ENCODE results near the gene RBL2. TPM values are rescaled to one million over a fixed set of nuclear protein-coding genes. Genes with fewer than 3 reads are reported as not detected.
A peak's percentile ranks its signal among the peaks of the same experiment; 100 is the strongest.

Gene RBL2
- total RNA-seq, 1 donor from 2014 or later, result 64.3 TPM

DNA sequence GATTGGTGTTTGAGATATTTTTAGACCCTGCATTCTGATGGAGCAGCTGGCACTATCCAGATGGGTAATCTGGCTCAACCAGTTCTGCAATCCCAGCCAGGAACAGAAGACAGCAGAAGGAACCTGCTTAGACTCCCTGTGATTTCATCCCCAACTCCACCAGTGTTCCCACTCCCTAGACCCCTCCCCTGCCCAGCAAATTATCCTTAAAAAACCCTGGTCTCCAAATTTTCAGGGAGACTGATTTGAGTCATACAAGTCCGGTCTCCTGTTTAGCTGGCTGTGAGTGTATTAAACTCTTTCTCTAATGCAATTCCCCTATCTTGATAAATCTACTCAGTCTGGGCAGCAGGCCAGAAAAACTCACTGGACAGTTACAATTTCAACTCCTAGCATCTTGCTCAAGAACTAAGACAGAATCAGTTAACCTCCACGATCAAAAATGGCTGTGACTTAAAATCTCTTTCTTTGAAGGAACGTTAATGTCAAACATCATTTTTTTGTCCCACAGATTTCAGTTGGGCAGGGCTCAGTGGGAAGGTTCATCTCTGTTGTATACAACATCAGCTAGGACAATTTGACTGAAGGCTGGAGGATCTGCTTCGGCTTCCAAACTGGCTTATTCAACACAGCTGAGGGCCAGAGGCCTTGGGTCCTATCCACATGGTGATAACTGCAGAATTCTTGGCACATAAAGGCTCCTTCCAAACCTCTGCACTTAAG is 4.9 kb upstream of the RBL2 start:
- H3K36me3 ChIP-seq, result no peaks in the 10 kb centered on the region
- TF ChIP-seq, protein P1, sequence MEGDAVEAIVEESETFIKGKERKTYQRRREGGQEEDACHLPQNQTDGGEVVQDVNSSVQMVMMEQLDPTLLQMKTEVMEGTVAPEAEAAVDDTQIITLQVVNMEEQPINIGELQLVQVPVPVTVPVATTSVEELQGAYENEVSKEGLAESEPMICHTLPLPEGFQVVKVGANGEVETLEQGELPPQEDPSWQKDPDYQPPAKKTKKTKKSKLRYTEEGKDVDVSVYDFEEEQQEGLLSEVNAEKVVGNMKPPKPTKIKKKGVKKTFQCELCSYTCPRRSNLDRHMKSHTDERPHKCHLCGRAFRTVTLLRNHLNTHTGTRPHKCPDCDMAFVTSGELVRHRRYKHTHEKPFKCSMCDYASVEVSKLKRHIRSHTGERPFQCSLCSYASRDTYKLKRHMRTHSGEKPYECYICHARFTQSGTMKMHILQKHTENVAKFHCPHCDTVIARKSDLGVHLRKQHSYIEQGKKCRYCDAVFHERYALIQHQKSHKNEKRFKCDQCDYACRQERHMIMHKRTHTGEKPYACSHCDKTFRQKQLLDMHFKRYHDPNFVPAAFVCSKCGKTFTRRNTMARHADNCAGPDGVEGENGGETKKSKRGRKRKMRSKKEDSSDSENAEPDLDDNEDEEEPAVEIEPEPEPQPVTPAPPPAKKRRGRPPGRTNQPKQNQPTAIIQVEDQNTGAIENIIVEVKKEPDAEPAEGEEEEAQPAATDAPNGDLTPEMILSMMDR (IDR thresholded peaks at IDR 0.05), result no peak
- intact Hi-C loops (cut with DNase I), result no loop called here
- no peaks in the 10 kb centered on the region for H3K4me1 ChIP-seq
- no peak overlapping the region for H3K27ac ChIP-seq
- H3K9me3 ChIP-seq, result no peaks in the 10 kb centered on the region
- H3K4me3 ChIP-seq, result no peak overlapping the region
- no peak for DNase-seq (ENCODE audit: low spot score in 2 of 2)
- H3K27me3 ChIP-seq, result no peaks in the 10 kb centered on the region

DNA sequence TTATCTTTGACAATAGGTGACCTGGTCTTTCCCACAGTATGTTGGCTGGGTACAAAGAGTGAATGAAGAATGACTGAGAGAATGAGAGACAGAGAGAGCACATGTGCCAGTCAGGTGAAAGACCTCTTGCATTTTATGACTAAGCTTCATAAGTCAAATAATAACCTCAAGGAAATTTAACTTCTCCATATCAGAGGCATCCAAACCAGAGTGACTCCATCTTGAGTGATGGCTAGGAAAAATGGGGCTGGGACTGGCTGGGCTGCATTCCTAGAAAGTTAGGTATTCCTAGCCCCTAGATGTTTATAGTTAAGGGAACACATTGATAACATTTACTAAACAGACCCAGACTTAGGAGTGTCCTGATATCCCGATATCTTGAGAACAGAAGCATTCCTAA is 3.9 kb upstream of the RBL2 start:
- H3K36me3 ChIP-seq, result no peaks in the 10 kb centered on the region
- intact Hi-C loops (cut with DNase I), result loop anchor here (5.0 to 10.0 kb wide), 4 partner anchors 272 to 1494 kb away; partner anchors contain the start of genes FTO and RPGRIP1L
- no peak overlapping the region for H3K4me3 ChIP-seq
- no peak for DNase-seq (ENCODE audit: low spot score in 2 of 2)
- no peak overlapping the region for H3K27ac ChIP-seq
- TF ChIP-seq, protein P1 (IDR thresholded peaks at IDR 0.05), result no peak
- no peaks in the 10 kb centered on the region for H3K9me3 ChIP-seq
- H3K4me1 ChIP-seq, result no peaks in the 10 kb centered on the region
- no peaks in the 10 kb centered on the region for H3K27me3 ChIP-seq

DNA sequence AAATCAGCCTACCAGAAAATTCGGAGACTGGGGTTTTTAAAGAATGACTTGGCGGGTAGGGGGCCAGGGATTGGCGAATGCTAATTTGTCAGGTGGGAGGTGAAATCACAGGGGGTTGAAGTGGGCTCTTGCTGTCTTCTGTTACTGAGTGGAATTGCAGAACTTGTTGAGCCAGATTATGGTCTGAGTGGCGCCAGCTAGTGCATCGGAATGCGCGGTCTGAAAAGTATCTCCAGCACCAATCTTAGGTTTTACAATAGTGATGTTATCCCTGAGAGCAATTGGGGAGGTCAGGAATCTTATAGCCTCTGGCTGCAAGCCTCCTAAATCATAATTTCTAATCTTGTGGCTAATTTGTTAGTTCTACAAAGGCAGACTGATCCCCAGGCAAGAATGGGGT is 762 bp upstream of the RBL2 start:
- no peaks in the 10 kb centered on the region for H3K27me3 ChIP-seq
- intact Hi-C loops (cut with DNase I), result loop anchor here (5.0 to 10.0 kb wide), 4 partner anchors 269 to 1491 kb away; partner anchors contain the start of genes FTO and RPGRIP1L
- H3K4me3 ChIP-seq, result peak overlapping the region in 1 of 2 donors; percentile 99
- TF ChIP-seq, protein P1 (IDR thresholded peaks at IDR 0.05), result no peak
- no peaks in the 10 kb centered on the region for H3K36me3 ChIP-seq
- peak overlapping the region; percentile 98 for H3K27ac ChIP-seq
- H3K4me1 ChIP-seq, result peaks cover 0 to 13% of the 10 kb centered on the region in 2 donors
- DNase-seq (ENCODE audit: low spot score in 2 of 2), result no peak
- H3K9me3 ChIP-seq, result no peaks in the 10 kb centered on the region

DNA sequence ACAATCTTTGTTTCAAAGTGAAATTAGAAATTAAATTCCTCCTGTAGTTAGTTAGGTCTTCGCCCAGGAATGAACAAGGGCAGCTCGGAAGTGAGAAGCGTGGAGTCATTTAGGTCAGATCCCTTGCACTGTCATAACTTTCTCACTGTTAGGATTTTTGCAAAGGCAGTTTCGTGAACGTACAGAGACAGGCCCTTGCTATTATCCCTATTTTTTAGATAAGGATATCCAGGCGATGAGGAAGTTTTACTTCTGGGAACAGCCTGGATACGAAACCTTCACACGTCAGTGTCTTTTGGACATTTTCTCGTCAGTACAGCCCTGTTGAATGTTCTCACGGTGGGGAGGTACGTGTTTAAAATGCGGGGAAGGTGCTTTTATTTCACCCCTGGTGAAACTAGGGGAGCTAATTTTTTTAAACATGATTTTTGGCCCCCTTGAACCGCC is 318 bp upstream of the RBL2 start:
- DNase-seq (ENCODE audit: low spot score in 2 of 2), result no peak
- TF ChIP-seq, protein P1 (IDR thresholded peaks at IDR 0.05), result no peak
- no peaks in the 10 kb centered on the region for H3K27me3 ChIP-seq
- no peaks in the 10 kb centered on the region for H3K36me3 ChIP-seq
- H3K9me3 ChIP-seq, result no peaks in the 10 kb centered on the region
- H3K4me1 ChIP-seq, result peaks cover 0 to 13% of the 10 kb centered on the region in 2 donors
- intact Hi-C loops (cut with DNase I), result loop anchor here (5.0 to 10.0 kb wide), 4 partner anchors 268 to 1491 kb away; partner anchors contain the start of genes FTO and RPGRIP1L
- peak overlapping the region; percentile 98 for H3K27ac ChIP-seq
- peak overlapping the region; percentile 99 for H3K4me3 ChIP-seq

DNA sequence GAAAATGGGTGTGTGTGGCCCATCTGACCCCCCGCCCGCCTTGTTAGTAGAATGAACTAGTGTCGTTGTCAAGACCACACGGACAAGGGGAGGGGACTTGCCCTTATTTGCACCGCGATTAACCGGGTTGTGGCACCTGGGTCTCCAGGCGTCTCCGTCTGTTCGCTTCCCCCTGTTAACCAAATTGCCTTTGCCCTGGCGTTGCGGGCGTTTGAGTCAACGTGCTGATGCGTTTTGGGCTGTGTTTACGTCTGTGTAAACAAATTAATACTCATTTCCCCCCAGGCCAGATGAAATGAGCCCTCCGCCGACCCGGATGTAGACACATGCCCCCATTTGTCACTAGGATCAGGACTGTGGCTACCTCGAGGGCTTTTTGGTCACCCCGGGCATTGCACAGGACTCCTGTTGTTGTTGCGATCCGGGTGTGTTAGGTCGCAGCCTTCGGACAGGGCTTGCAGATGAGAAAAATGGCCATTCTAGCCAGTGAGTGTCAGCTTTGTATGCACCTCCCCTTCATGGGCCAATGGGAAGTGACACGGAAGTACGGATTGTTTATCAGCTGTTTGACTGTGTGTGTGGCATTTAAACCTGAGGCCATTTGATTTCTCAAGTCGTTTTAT is 906 bp downstream of the RBL2 start:
- Histone ChIP-seq H3K4me1 (peaks cover 0 to 13% of the 10 kb centered on the region in 2 donors), H3K36me3 (no peaks in the 10 kb centered on the region), H3K27me3 (no peaks in the 10 kb centered on the region), H3K4me3 (peak overlapping the region; percentile 99), H3K9me3 (no peaks in the 10 kb centered on the region), H3K27ac (peak overlapping the region; percentile 98)
- TF ChIP-seq, protein P1 (IDR thresholded peaks at IDR 0.05), result no peak
- DNase-seq (ENCODE audit: low spot score in 2 of 2), result peak; percentile 41 to 88
- intact Hi-C loops (cut with DNase I), result loop anchor here (1.0 to 10.0 kb wide), 4 partner anchors 68 to 1490 kb away; partner anchors contain the start of gene AKTIP
